ENCODE data around the gene HDAC4. TPM values are rescaled to one million over a fixed set of nuclear protein-coding genes. Genes with fewer than 3 reads are reported as not detected.

HDAC4 gene
- total RNA-seq, 4 donors from 2014 or later, result 21.6 to 72.7 (median 35.2) TPM

GRCh38 chr2:239439754-239440315 is 39.0 kb upstream of the HDAC4 start:
- 65 to 90% methylated on average over 5 to 9 of the region's 11 CpGs for WGBS, 2 donors
- TF ChIP-seq POLR2A (IDR thresholded peaks at IDR 0.05), result no peak
- TF ChIP-seq, protein P1, sequence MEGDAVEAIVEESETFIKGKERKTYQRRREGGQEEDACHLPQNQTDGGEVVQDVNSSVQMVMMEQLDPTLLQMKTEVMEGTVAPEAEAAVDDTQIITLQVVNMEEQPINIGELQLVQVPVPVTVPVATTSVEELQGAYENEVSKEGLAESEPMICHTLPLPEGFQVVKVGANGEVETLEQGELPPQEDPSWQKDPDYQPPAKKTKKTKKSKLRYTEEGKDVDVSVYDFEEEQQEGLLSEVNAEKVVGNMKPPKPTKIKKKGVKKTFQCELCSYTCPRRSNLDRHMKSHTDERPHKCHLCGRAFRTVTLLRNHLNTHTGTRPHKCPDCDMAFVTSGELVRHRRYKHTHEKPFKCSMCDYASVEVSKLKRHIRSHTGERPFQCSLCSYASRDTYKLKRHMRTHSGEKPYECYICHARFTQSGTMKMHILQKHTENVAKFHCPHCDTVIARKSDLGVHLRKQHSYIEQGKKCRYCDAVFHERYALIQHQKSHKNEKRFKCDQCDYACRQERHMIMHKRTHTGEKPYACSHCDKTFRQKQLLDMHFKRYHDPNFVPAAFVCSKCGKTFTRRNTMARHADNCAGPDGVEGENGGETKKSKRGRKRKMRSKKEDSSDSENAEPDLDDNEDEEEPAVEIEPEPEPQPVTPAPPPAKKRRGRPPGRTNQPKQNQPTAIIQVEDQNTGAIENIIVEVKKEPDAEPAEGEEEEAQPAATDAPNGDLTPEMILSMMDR (IDR thresholded peaks at IDR 0.05), result no peak
- Histone ChIP-seq H3K9me3 (no peaks in the 10 kb centered on the region), H3K4me1 (peaks cover 25 to 55% (median 31%) of the 10 kb centered on the region in 3 donors), H3K27me3 (peaks cover 0 to 9% (median 0%) of the 10 kb centered on the region in 4 donors), H3K27ac (peak overlapping the region in 2 of 4 donors; percentile 50 to 71), H3K36me3 (no peaks in the 10 kb centered on the region), H3K4me3 (peak overlapping the region in 1 of 4 donors; percentile 1)
- DNase-seq, result no peak
- intact Hi-C loops (cut with DNase I), result no loop called here

- H3K36me3 ChIP-seq, result no peaks in the 10 kb centered on the region
- no peaks in the 10 kb centered on the region for H3K9me3 ChIP-seq
- peaks cover 24 to 49% (median 26%) of the 10 kb centered on the region in 3 donors for H3K4me1 ChIP-seq
- no peak for TF ChIP-seq POLR2A (IDR thresholded peaks at IDR 0.05)
- TF ChIP-seq, protein P1 (IDR thresholded peaks at IDR 0.05), result no peak
- DNase-seq, result no peak
- peaks cover 0 to 9% (median 0%) of the 10 kb centered on the region in 4 donors for H3K27me3 ChIP-seq
- intact Hi-C loops (cut with DNase I), result no loop called here
- peak overlapping the region in 2 of 4 donors; percentile 50 to 71 for H3K27ac ChIP-seq
- WGBS, 2 donors, result 76 to 81% methylated on average over 16 to 18 of the region's 21 CpGs
- no peak overlapping the region for H3K4me3 ChIP-seq
Observed at GRCh38 chr2:239438995-239439753, 38.4 kb upstream of the HDAC4 start.

DNA sequence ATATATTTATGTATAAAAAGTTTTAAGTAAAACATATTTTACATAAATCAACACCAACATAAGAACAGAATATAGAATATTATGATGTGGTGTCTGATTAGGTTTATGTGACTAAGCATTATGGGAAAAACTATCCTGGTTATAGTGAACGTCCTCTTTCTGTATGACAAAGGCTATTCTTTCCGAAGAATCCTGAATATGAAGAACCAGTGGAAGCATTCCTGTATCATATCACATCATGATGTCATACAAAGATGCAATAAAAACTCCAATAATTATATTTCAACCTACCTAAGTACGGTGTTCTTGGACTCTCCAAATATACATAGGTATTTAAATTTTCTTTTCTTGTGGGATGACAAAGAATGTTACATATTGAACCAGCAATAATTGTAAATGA is 37.5 kb upstream of the HDAC4 start:
- DNase-seq, result no peak
- Histone ChIP-seq H3K4me1 (peaks cover 18 to 41% (median 20%) of the 10 kb centered on the region in 3 donors), H3K9me3 (no peaks in the 10 kb centered on the region), H3K4me3 (no peak overlapping the region), H3K27ac (no peak overlapping the region), H3K36me3 (no peaks in the 10 kb centered on the region), H3K27me3 (peaks cover 0 to 9% (median 0%) of the 10 kb centered on the region in 4 donors)
- WGBS, 2 donors, result 78 to 83% methylated on average over 3 of the region's 3 CpGs
- intact Hi-C loops (cut with DNase I), result no loop called here
- TF ChIP-seq POLR2A (IDR thresholded peaks at IDR 0.05), result no peak
- TF ChIP-seq, protein P1 (IDR thresholded peaks at IDR 0.05), result no peak

DNA sequence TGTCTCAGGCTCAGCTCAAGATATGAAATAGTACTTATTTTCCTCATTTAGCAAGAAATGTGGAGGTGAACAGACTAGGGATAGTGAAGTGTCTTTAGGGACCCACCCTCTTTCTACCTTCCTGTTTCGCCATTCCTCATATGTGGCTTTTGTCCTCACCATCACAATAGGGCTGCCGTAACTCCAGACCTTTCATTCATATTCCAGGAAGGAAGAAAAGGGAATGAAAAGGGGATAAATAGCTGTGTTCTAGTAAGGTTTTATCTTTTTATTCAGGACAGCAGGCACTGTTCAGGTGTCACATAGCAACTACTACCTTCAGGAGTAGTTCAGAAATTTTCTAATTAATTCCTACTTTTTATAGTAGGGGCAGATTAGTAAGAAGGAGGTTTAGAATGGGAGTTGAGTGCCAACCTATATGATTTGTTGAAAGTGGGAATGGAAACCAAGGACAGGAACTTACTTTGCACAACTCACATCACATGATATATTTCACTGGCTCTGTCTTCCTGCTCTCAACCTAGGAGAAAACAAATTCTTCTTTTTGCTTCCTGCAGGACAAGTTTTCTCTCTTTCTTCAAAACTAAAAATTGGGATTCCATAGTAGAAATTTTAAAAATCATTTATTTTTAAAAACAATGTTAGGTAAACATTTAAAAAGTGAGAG is 36.0 kb upstream of the HDAC4 start:
- peaks cover 0 to 9% (median 0%) of the 10 kb centered on the region in 4 donors for H3K27me3 ChIP-seq
- H3K4me1 ChIP-seq, result peaks cover 18 to 26% (median 20%) of the 10 kb centered on the region in 3 donors
- no peak overlapping the region for H3K4me3 ChIP-seq
- H3K36me3 ChIP-seq, result no peaks in the 10 kb centered on the region
- 80 to 81% methylated on average over 2 of the region's 2 CpGs for WGBS, 2 donors
- peak overlapping the region in 1 of 4 donors; percentile 28 for H3K27ac ChIP-seq
- no peak for DNase-seq
- no peaks in the 10 kb centered on the region for H3K9me3 ChIP-seq
- no peak for TF ChIP-seq POLR2A (IDR thresholded peaks at IDR 0.05)
- TF ChIP-seq, protein P1 (IDR thresholded peaks at IDR 0.05), result no peak
- intact Hi-C loops (cut with DNase I), result no loop called here

- intact Hi-C loops (cut with DNase I), result no loop called here
- TF ChIP-seq, protein P1 (IDR thresholded peaks at IDR 0.05), result no peak
- no peak for TF ChIP-seq POLR2A (IDR thresholded peaks at IDR 0.05)
- Histone ChIP-seq H3K4me3 (no peak overlapping the region), H3K27me3 (peaks cover 0 to 9% (median 0%) of the 10 kb centered on the region in 4 donors), H3K36me3 (no peaks in the 10 kb centered on the region), H3K27ac (peak overlapping the region in 1 of 4 donors; percentile 28), H3K4me1 (peaks cover 10 to 19% (median 14%) of the 10 kb centered on the region in 3 donors), H3K9me3 (no peaks in the 10 kb centered on the region)
- WGBS, 2 donors, result 70 to 76% methylated on average over 5 of the region's 5 CpGs
- DNase-seq, result no peak
Observed at GRCh38 chr2:239436076-239436475, 35.3 kb upstream of the HDAC4 start.
